ENCODE data around the gene SFT2D1.
A peak's percentile ranks its signal among the peaks of the same experiment; 100 is the strongest.
"Not testable (repeated sequence)": the region's sequence is repeated elsewhere in the genome, so short reads cannot be mapped to it uniquely, and the experiment has no call there.

SFT2D1 gene

GRCh38 chr6:166362427-166362826 is 20.1 kb upstream of the SFT2D1 start:
- not testable (repeated sequence) for DNase-seq

GRCh38 chr6:166361077-166361429 is 18.7 kb upstream of the SFT2D1 start:
- DNase-seq: no peak

- DNase-seq: no peak
Measured at GRCh38 chr6:166360243-166361076, 18.1 kb upstream of the SFT2D1 start.

GRCh38 chr6:166355552-166355951 is 13.2 kb upstream of the SFT2D1 start:
- DNase-seq: no peak

GRCh38 chr6:166354965-166355364 is 12.6 kb upstream of the SFT2D1 start:
- no peak for DNase-seq

GRCh38 chr6:166354143-166354542 is 11.8 kb upstream of the SFT2D1 start:
- DNase-seq: no peak

GRCh38 chr6:166353507-166353906 is 11.2 kb upstream of the SFT2D1 start:
- no peak for DNase-seq

- no peak for DNase-seq
Measured at GRCh38 chr6:166352923-166353322, 10.6 kb upstream of the SFT2D1 start.

GRCh38 chr6:166351715-166352285 is 9.5 kb upstream of the SFT2D1 start:
- no peak for DNase-seq

- DNase-seq: no peak
Measured at GRCh38 chr6:166348305-166348949, 6.1 kb upstream of the SFT2D1 start.

GRCh38 chr6:166346965-166347364 is 4.6 kb upstream of the SFT2D1 start:
- DNase-seq: no peak

- DNase-seq: no peak
Measured at GRCh38 chr6:166346449-166346848, 4.1 kb upstream of the SFT2D1 start.

GRCh38 chr6:166345672-166346071 is 3.3 kb upstream of the SFT2D1 start:
- not testable (repeated sequence) for DNase-seq

- DNase-seq: not testable (repeated sequence)
Measured at GRCh38 chr6:166344921-166345320, 2.6 kb upstream of the SFT2D1 start.

- DNase-seq: no peak
Measured at GRCh38 chr6:166344240-166344639, 1.9 kb upstream of the SFT2D1 start.

GRCh38 chr6:166343150-166343487 is 774 bp upstream of the SFT2D1 start:
- no peak for DNase-seq

- DNase-seq: peak in 1 of 5 donors; percentile 20
Measured at GRCh38 chr6:166341977-166342348, 382 bp downstream of the SFT2D1 start.

- peak in 1 of 5 donors; percentile 44 for DNase-seq
Measured at GRCh38 chr6:166341464-166341863, 881 bp downstream of the SFT2D1 start.

GRCh38 chr6:166338854-166339253 is 3.5 kb downstream of the SFT2D1 start:
- no peak for DNase-seq

- DNase-seq: no peak
Measured at GRCh38 chr6:166336847-166337246, 5.5 kb downstream of the SFT2D1 start.

- DNase-seq: no peak
Measured at GRCh38 chr6:166335378-166336302, 6.7 kb downstream of the SFT2D1 start.

- DNase-seq: no peak
Measured at GRCh38 chr6:166334878-166335277, 7.5 kb downstream of the SFT2D1 start.

All from T-helper 1 cell (primary cell).